Uterus (tissue), 2 donors: ENCODE results near the gene UBE4B.

Experiments
- CTCF ChIP-seq, 4 experiments: fragments of 200-600 bp in 2 of 4; fragments of 450-650 bp in 2 of 4; sonication (generic) in 2 of 4; IDR thresholded peaks; one replicate each; pipeline ENCODE4 v1.5.1; 2016 to 2019; ENCODE audit warnings: antibody characterized with exemption in 4 of 4, mild to moderate bottlenecking in 2 of 4, moderate library complexity in 1 of 4
- POLR2A ChIP-seq, 2 donors: fragments of 450-650 bp; IDR thresholded peaks; one replicate each; pipeline ENCODE4 v1.6.1; 2016; ENCODE audit warnings: antibody characterized with exemption in 2 of 2, mild to moderate bottlenecking in 1 of 2, moderate library complexity in 1 of 2

- TF ChIP-seq CTCF (IDR thresholded peaks at IDR 0.05) (no peak), POLR2A (IDR thresholded peaks at IDR 0.05) (no peak)
These were observed 80.7 kb downstream of the UBE4B start for GRCh38 chr1:10113501-10113900.
